Activated CD8-positive, alpha-beta T cell treated with anti-CD3 and anti-CD28 coated beads for 36 hours (primary cell): Measurements from ENCODE around the gene PDCD10. TPM values are rescaled to one million over a fixed set of nuclear protein-coding genes. Genes with fewer than 3 reads are reported as not detected.

Source experiments
- ATAC-seq: fragments of 200-7000 bp; cut with Tn5 transposase; one replicate; pipeline ENCODE4 v1.10.0; 2021; ENCODE audit warnings: mild to moderate bottlenecking, moderate library complexity
- CTCF ChIA-PET: fragments of 350-600 bp; sonication (Branson Sonifier 250); formaldehyde crosslinking; loops from one replicate; lab custom pipeline; 2021; ENCODE audit warnings: antibody characterized with exemption; lab: Charles Lee
- POLR2A ChIA-PET: fragments of 350-600 bp; sonication (Branson Sonifier 250); formaldehyde crosslinking; loops from one replicate; lab custom pipeline; 2021; ENCODE audit warnings: antibody characterized with exemption; lab: Charles Lee
- DNase-seq: peaks from one replicate; pipeline ENCODE4 v3.0.0-alpha.2; 2020
- H3K27ac Mint-ChIP-seq: one replicate; pipeline ENCODE4 v1.8.0; 2021; ENCODE audit warnings: mild to moderate bottlenecking, mixed read lengths
- H3K27me3 Mint-ChIP-seq: one replicate; pipeline ENCODE4 v1.8.0; 2021; ENCODE audit warnings: mixed read lengths
- H3K36me3 Mint-ChIP-seq: one replicate; pipeline ENCODE4 v1.8.0; 2021; ENCODE audit warnings: low read depth, mixed read lengths
- H3K4me1 Mint-ChIP-seq: one replicate; pipeline ENCODE4 v1.8.0; 2021; ENCODE audit warnings: low read depth, mixed read lengths
- H3K4me3 Mint-ChIP-seq: one replicate; pipeline ENCODE4 v1.8.0; 2021; ENCODE audit warnings: mild to moderate bottlenecking, moderate library complexity, mixed read lengths
- H3K9me3 Mint-ChIP-seq: one replicate; pipeline ENCODE4 v1.8.0; 2021; ENCODE audit warnings: mixed read lengths
- intact Hi-C: fragments of 100-400 bp; cut with micrococcal nuclease; formaldehyde crosslinking; loops from one replicate; pipeline ENCODE4 v1.10.0; 2022
- total RNA-seq, 2 experiments: library from RNA; stranded (reverse); gene quantifications; one replicate each; pipeline ENCODE4 v1.2.3, GENCODE V29; 2021
- TF ChIP-seq, protein P1 (sequence below): fragments of 200-600 bp; IDR thresholded peaks from one replicate; pipeline ENCODE4 v1.8.0; 2022; ENCODE audit warnings: antibody characterized with exemption, mild to moderate bottlenecking

Gene PDCD10
- total RNA-seq, 2 experiments from 2014 or later, result 68.9 to 74.0 TPM

DNA sequence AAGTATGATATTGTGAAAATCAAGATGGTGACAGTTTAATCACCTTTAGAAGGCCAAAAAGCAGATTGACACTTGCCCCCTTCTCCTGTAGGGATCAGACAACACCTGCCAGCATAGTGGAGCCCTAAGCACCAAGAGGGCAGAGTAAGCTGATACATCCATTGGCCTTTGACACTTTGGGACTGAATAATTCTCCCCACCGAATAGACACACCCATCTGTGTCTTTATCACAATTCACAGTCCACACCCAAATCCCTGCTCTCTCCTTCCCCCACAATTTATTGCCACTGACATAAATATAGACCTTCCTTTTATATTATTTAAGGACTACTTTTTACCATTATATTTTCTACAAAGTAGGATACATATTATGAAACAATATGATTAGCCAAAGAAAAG, 77.9 kb downstream of the PDCD10 start:
- Mint-ChIP-seq H3K36me3 (peaks cover 2% of the 10 kb centered on the region), H3K27me3 (peaks cover 3% of the 10 kb centered on the region), H3K4me3 (no peak overlapping the region), H3K4me1 (peaks cover 3% of the 10 kb centered on the region), H3K27ac (no peak overlapping the region), H3K9me3 (no peaks in the 10 kb centered on the region)
- DNase-seq (no peak), ATAC-seq (no peak)
- POLR2A ChIA-PET, result no interaction called here
- CTCF ChIA-PET, result no interaction called here
- intact Hi-C loops, result no loop called here
- TF ChIP-seq, protein P1, sequence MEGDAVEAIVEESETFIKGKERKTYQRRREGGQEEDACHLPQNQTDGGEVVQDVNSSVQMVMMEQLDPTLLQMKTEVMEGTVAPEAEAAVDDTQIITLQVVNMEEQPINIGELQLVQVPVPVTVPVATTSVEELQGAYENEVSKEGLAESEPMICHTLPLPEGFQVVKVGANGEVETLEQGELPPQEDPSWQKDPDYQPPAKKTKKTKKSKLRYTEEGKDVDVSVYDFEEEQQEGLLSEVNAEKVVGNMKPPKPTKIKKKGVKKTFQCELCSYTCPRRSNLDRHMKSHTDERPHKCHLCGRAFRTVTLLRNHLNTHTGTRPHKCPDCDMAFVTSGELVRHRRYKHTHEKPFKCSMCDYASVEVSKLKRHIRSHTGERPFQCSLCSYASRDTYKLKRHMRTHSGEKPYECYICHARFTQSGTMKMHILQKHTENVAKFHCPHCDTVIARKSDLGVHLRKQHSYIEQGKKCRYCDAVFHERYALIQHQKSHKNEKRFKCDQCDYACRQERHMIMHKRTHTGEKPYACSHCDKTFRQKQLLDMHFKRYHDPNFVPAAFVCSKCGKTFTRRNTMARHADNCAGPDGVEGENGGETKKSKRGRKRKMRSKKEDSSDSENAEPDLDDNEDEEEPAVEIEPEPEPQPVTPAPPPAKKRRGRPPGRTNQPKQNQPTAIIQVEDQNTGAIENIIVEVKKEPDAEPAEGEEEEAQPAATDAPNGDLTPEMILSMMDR, result no peak

DNA sequence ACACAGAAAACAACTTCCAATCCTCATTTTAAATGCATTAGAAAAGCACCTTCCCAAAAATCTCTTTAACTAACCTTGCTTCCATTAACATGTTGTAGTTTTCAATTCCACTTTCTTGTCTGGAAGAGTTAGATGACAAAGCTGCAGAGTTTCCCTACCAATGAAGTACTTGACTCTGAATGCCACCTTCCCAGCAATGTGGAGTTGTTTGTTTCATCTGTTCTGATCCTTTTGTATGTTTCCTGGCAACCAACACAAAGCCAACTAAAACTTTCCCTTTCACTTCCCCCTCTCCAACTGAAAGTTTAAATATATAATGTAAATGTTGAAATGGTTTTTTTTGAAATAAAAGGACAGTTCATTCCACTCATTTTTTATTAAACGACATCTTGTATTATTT, 80.9 kb downstream of the PDCD10 start, which contains the start of gene WDR49:
Gene WDR49, minus strand, starts transcription at position 183 of the 400 bp plus-strand sequence. CDS start 517 bp downstream, outside the sequence.
- H3K27me3 Mint-ChIP-seq, result no peaks in the 10 kb centered on the region
- peaks cover 8% of the 10 kb centered on the region for H3K4me1 Mint-ChIP-seq
- no peak for ATAC-seq
- TF ChIP-seq, protein P1, result no peak
- POLR2A ChIA-PET, result no interaction called here
- no peak within 1 kb of the TSS for H3K4me3 Mint-ChIP-seq
- CTCF ChIA-PET, result interaction anchor here (0.6 to 0.8 kb wide), 2 partner anchors 30 to 31 kb away, joined by 3 read pairs; no protein-coding TSS in a partner anchor
- no peaks in the 10 kb centered on the region for H3K9me3 Mint-ChIP-seq
- intact Hi-C loops, result no loop called here
- H3K36me3 Mint-ChIP-seq, result peaks cover 2% of the 10 kb centered on the region
- DNase-seq, result no peak
- no peak within 1 kb of the TSS for H3K27ac Mint-ChIP-seq

GRCh38 chr3:167653155-167653554, 81.5 kb downstream of the PDCD10 start:
- no peak for DNase-seq
- H3K4me3 Mint-ChIP-seq, result no peak overlapping the region
- CTCF ChIA-PET, result interaction anchor here (0.6 to 1.2 kb wide), 2 partner anchors 29 to 30 kb away, joined by 3 read pairs; no protein-coding TSS in a partner anchor

DNA sequence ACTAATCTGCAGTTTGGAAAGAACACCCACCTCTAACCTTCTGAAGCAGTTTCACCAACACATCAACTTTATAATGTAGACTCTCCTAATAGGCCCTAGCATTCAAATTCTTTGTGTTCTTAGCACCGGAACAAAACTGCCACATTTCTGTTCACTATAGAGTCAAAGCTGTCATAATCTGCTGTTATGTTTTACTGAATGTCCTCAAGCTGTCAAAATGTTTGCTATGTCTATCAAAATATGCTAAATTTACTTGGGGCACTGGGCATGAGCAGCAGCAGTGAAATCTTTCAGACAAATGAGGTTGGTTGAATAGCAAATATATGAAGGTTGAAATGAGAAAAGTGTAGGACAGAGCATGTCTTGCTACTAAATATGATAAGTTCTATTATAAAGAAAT, 82.9 kb downstream of the PDCD10 start:
- no peaks in the 10 kb centered on the region for H3K27me3 Mint-ChIP-seq
- no peak for DNase-seq
- POLR2A ChIA-PET, result interaction anchor here (1.5 kb wide), 1 partner anchor 19 kb away, joined by 3 read pairs; no protein-coding TSS in a partner anchor
- H3K4me1 Mint-ChIP-seq, result peaks cover 8% of the 10 kb centered on the region
- no peak overlapping the region for H3K27ac Mint-ChIP-seq
- TF ChIP-seq, protein P1, result no peak
- CTCF ChIA-PET, result no interaction called here
- H3K4me3 Mint-ChIP-seq, result no peak overlapping the region
- no peaks in the 10 kb centered on the region for H3K9me3 Mint-ChIP-seq
- intact Hi-C loops, result no loop called here
- no peak for ATAC-seq
- peaks cover 2% of the 10 kb centered on the region for H3K36me3 Mint-ChIP-seq

More at GRCh38 chr3:167653155-167653554, 81.5 kb downstream of the PDCD10 start:
- no peak overlapping the region for H3K27ac Mint-ChIP-seq
- peaks cover 8% of the 10 kb centered on the region for H3K4me1 Mint-ChIP-seq
- POLR2A ChIA-PET, result interaction anchor here (1.5 kb wide), 1 partner anchor 17 kb away, joined by 3 read pairs; no protein-coding TSS in a partner anchor
- peaks cover 2% of the 10 kb centered on the region for H3K36me3 Mint-ChIP-seq
- TF ChIP-seq, protein P1, result no peak
- H3K9me3 Mint-ChIP-seq, result no peaks in the 10 kb centered on the region
- ATAC-seq, result no peak
- no peaks in the 10 kb centered on the region for H3K27me3 Mint-ChIP-seq
- intact Hi-C loops, result no loop called here

DNA sequence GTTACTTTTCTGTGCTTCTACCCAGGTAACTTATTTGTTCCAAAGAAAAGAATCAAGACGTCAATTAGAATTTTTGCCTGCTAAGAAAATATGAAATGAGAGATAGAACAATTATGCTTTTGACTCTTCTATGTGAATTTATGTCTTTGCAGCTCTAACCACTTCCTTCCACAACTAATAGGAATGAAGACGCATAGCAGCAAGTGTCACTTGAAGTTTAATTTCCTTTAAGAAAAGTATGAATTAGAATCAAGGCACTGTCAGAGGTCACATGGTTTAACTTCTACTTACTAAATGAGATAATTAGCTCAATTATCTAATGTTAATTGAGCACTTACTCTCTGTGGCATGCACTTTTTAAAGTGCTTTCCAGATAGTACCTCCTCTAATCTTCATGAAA, 84.2 kb downstream of the PDCD10 start:
- Mint-ChIP-seq H3K27ac (no peak overlapping the region), H3K4me3 (no peak overlapping the region), H3K4me1 (peaks cover 8% of the 10 kb centered on the region), H3K27me3 (no peaks in the 10 kb centered on the region), H3K9me3 (no peaks in the 10 kb centered on the region), H3K36me3 (peaks cover 2% of the 10 kb centered on the region)
- DNase-seq, result no peak
- TF ChIP-seq, protein P1, result no peak
- ChIA-PET POLR2A (no interaction called here), CTCF (interaction anchor here (1.3 kb wide), 1 partner anchor 33 kb away, joined by 4 read pairs; no protein-coding TSS in a partner anchor)
- intact Hi-C loops, result no loop called here
- no peak for ATAC-seq
